Fibroblast of pulmonary artery (primary cell): ENCODE measurements around the gene ZNF333.
"Not testable (repeated sequence)": the region's sequence is repeated elsewhere in the genome, so short reads cannot be mapped to it uniquely, and the experiment has no call there.

Source experiments
- DNase-seq: peaks from one replicate; pipeline ENCODE4 v3.0.0-alpha.2; 2010; ENCODE audit warnings: low read depth
- H3K4me3 ChIP-seq: replicated peaks from 2 replicates; pipeline ENCODE4 v1.5.1; 2011; ENCODE audit warnings: low read depth, mild to moderate bottlenecking, control low read depth, low read length, moderate library complexity
- TF ChIP-seq, protein P1 (sequence below): IDR thresholded peaks from 2 replicates; pipeline ENCODE4 v1.5.1; 2011; ENCODE audit warnings: mild to moderate bottlenecking, control low read depth, low read length, inconsistent platforms; ENCODE audit errors: missing control alignments

ZNF333 gene

GRCh38 chr19:14764401-14764800 lies 74.6 kb downstream of the ZNF333 start:
- DNase-seq: no peak
- H3K4me3 ChIP-seq: no peak overlapping the region
- TF ChIP-seq, protein P1, sequence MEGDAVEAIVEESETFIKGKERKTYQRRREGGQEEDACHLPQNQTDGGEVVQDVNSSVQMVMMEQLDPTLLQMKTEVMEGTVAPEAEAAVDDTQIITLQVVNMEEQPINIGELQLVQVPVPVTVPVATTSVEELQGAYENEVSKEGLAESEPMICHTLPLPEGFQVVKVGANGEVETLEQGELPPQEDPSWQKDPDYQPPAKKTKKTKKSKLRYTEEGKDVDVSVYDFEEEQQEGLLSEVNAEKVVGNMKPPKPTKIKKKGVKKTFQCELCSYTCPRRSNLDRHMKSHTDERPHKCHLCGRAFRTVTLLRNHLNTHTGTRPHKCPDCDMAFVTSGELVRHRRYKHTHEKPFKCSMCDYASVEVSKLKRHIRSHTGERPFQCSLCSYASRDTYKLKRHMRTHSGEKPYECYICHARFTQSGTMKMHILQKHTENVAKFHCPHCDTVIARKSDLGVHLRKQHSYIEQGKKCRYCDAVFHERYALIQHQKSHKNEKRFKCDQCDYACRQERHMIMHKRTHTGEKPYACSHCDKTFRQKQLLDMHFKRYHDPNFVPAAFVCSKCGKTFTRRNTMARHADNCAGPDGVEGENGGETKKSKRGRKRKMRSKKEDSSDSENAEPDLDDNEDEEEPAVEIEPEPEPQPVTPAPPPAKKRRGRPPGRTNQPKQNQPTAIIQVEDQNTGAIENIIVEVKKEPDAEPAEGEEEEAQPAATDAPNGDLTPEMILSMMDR: no peak

GRCh38 chr19:14765403-14765802 lies 75.6 kb downstream of the ZNF333 start:
- not testable (repeated sequence) for H3K4me3 ChIP-seq, DNase-seq

DNA sequence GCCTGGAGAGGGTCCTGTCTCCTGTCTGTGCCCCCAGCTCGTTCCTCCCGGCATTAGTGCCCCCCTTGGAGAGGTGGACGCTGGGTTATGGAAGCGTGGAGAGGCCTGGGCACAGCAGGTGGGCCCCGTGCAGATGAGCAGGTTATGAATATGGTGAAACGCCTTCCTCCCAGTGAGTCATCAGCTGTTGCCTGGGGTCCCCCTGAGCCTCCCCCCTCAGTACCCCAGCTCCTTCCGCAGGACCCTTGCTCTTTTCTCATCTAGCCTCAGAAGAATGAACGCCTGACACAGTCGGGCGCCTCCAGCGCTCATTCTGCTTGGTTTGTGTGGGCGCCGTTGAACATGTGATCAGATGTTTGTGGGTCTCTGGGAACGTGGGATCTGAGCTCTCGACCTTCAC lies 76.0 kb downstream of the ZNF333 start:
- not testable (repeated sequence) for DNase-seq, H3K4me3 ChIP-seq

GRCh38 chr19:14767466-14767971 lies 77.7 kb downstream of the ZNF333 start:
- TF ChIP-seq, protein P1: no peak
- H3K4me3 ChIP-seq: no peak overlapping the region
- no peak for DNase-seq

- no peak for DNase-seq
- TF ChIP-seq, protein P1: no peak
- H3K4me3 ChIP-seq: no peak overlapping the region
Measured at GRCh38 chr19:14768001-14768400, 78.2 kb downstream of the ZNF333 start.

DNA sequence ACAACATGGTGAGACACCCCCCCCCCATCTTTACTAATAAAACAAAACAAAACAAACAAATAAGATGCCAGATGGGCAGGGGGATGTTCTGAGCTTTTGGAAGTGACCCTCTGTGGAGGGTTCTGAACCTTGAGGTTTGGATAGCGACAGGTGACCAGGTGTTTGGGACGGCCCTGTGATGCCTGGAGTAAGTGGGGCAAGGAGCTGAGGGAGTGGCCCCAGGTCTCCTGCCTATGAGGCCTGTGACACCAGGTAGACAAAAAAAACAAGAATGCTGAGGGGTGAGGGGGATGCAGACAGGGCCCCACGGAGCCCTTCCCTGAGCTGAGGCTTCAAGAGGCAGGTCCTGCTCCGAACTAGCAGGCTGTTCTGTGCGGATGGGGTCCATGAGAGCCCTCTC lies 79.4 kb downstream of the ZNF333 start:
- TF ChIP-seq, protein P1: no peak
- DNase-seq: no peak
- H3K4me3 ChIP-seq: no peak overlapping the region

DNA sequence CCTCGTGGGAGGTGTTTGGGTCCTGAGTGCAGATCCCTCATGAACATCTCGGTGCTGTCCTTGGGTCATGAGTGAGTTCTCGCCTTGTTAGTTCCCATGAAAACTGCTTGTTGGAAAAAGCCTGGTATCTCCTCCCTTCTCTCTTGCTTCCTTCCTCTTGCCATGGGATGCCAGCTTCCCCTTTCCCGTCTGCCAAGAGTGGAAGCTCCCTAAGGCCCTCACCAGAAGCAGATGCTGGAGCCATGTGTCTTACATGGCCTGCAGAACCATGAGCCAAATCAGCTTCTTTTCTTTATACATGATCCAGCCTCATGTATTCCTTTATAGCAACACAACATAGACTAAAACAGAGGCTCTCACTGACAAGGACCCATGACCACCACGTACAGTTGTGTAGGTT lies 80.3 kb downstream of the ZNF333 start:
- no peak for DNase-seq
- TF ChIP-seq, protein P1: no peak
- no peak overlapping the region for H3K4me3 ChIP-seq

DNA sequence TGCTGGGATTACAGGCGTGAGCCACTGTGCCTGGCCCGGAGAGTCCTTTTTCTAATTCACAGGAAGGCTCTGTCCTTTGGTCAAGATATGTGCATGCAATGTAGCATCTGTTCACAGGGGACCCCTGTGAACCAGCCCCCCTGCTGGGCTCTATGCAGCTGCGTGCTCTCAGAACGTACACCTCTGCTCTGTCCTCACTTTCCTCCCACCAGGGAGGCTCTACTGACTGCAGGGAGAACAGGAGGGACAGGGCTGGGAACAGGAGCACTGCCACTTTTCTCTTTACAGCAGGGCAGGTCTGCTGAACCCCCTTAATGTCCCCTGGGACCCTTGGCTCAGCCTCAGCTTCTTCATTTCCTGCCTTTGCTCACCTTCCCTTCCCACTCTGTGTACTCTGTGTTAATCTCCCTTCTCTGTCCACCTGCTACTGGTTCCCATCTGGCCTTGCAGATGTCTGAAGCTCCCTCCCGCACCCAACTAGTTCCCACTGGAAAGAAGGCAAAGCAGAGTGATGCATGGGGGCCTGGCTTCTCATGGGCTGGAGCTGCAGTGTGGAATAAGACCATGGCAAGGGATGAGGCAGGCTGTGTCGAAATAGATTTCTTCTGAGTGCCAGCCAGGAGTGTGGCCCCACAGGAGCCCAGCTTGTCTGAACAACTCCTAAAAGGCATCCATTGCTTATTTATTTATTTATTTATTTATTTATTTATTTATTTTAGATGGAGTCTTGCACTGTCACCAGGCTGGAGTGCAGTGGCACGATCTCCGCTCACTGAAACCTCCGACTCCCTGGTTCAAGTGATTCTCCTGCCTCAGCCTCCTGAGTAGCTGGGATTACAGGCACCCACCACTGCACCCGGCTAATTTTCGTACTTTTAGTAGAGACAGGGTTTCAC lies 81.3 kb downstream of the ZNF333 start:
- no peak for DNase-seq
- TF ChIP-seq, protein P1: no peak

More for the DNA sequence above, 81.3 kb downstream of the ZNF333 start:
- H3K4me3 ChIP-seq: no peak overlapping the region
